GM12864 (cell line): ENCODE results near the gene PPARGC1A.

Experiments used
- DNase-seq: peaks from one replicate; pipeline ENCODE4 v3.0.0-alpha.2; 2011; ENCODE audit warnings: low read depth
- H3K4me3 ChIP-seq: 2 replicates; pipeline ENCODE4 v1.5.1; 2011; ENCODE audit warnings: mild to moderate bottlenecking, low read depth, low read length, control low read depth
- TF ChIP-seq, protein P1 (sequence below): IDR thresholded peaks from 2 replicates; pipeline ENCODE4 v1.5.1; 2011; ENCODE audit warnings: low read depth, mild to moderate bottlenecking, moderate library complexity, low read length, control low read depth, inconsistent platforms; ENCODE audit errors: missing control alignments

Gene PPARGC1A

DNA sequence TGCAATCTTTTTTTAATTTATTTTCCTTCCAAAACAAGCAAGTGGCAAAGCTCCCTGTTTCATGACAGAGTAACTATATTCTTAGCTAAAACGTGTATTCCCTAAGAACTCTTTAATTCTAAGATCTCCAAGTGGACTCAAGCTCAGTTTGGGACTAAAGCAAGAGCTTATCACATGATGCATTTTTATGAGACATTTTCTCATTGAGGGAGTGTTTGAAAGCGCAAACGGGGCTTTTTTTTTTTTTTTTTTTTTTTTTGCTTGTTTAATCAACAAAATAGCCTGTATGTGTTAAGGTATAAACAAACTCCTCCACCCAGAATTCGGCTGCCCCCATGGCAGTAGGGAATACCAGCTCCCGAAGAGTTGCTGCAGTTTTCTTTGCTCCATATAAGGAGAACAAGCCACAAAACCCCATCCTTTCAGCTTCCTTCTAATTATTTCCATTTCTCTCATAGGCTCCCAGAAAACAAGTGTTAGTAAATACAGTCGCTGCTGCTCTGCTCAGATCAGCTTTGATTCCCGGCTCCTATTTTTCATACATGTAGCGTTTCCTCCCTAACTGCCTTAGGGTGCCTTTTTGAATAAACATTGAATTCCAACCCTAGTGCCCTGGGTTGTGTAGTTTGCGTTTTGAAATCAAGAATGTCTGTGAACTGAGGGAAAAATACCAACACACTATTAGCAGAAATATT is 669 bp upstream of the PPARGC1A start:
- H3K4me3 ChIP-seq: no peak overlapping the region
- DNase-seq: no peak
- TF ChIP-seq, protein P1, sequence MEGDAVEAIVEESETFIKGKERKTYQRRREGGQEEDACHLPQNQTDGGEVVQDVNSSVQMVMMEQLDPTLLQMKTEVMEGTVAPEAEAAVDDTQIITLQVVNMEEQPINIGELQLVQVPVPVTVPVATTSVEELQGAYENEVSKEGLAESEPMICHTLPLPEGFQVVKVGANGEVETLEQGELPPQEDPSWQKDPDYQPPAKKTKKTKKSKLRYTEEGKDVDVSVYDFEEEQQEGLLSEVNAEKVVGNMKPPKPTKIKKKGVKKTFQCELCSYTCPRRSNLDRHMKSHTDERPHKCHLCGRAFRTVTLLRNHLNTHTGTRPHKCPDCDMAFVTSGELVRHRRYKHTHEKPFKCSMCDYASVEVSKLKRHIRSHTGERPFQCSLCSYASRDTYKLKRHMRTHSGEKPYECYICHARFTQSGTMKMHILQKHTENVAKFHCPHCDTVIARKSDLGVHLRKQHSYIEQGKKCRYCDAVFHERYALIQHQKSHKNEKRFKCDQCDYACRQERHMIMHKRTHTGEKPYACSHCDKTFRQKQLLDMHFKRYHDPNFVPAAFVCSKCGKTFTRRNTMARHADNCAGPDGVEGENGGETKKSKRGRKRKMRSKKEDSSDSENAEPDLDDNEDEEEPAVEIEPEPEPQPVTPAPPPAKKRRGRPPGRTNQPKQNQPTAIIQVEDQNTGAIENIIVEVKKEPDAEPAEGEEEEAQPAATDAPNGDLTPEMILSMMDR: no peak

DNA sequence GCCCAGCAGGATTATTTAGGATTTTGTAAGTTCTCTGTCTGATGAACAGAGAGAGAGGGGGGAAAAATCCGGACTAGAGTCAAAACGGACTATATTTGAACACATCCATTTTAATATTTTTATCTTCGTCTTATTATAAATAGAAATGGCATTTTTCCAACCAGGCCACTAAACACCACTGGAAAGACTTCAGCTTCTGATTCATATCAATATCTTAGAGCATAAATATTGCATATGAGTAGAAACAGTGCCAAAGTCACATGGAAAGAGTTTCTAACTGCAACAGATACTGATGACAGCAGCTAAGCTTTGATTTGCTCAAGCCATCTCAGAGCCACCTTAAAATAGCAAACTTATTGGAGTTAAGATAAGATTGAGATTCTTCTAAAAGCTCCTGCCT is 456 bp downstream of the PPARGC1A start:
- TF ChIP-seq, protein P1: no peak
- no peak overlapping the region for H3K4me3 ChIP-seq
- DNase-seq: no peak

DNA sequence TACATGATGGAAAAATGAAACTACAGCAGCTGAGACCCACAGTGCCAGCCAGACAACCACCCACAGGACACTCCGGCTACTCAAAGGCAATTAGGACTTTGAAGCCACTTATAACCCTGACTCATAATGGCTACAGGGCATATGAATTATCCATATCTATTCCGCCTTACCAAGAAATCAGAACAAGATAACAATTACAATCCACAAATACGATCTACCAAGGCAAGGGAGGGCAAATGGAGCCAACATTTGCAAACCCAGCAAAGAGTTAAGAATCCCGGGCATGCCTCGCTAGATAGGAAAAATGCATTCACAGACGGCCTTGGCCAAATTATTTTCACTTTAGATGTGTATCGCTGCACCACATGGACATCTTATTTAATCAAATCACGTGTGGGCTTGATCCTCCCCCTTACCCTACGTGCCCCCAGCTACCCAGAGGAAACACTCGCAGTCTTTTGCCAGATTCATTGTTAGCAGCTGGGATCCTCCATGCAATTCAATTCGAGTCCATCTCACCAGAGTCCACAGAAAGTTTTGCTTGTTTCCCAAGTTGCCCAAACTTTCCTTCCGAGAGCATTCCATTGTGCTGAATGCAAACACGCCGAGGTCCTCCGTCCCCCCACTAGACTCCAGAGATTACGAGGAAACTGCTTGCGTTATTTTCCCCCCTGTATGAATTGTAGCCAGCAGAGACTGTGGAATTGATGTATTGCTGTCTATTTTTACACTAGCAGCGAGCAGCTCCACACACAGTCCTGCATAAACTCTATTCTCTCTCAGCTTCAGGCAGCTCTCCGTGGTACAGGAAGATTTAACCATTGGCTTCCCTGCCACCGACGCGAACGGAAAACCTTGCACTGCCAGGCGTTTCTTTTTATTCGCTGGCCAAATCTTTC is 1.2 kb downstream of the PPARGC1A start:
- TF ChIP-seq, protein P1: no peak
- no peak for DNase-seq
- no peak overlapping the region for H3K4me3 ChIP-seq

DNA sequence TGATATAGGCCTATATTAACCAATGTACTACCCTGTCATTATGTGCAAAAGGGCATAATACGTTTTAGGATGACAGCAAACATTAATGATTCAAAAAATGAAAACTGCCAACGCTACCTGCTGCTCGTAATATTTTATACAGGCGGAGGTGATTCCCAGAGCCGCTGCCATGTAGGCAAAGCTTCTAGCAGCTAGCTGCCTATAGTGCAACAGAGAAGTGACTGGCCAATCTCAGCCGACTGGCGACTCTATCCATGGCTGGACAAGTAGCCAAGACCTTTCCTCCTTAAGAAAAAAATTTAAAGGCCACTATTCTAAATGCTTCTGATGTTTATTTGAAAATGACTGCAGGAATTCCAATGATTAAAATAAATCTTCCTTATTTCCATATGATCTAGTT is 1.9 kb downstream of the PPARGC1A start:
- DNase-seq: no peak
- H3K4me3 ChIP-seq: no peak overlapping the region
- TF ChIP-seq, protein P1: no peak

DNA sequence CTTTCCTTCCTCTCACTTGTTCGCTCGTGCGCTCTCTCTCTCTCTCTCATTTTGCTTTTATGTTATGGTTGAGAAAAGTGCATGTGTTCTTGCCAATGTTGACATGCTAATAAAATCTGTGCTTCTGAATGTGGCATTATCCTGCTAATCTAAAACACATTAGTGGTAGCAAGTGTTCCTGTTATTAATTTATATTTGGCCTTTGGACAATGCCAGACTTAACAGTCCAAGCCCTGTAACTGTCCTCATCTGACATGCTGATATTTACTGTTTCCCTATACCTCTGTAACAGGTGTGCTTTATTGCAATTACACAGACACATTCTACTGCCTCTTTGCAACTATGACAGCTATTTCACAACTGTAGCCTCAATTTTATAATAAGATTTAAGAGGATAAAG is 2.7 kb downstream of the PPARGC1A start:
- H3K4me3 ChIP-seq: no peak overlapping the region
- no peak for DNase-seq
- TF ChIP-seq, protein P1: no peak

DNA sequence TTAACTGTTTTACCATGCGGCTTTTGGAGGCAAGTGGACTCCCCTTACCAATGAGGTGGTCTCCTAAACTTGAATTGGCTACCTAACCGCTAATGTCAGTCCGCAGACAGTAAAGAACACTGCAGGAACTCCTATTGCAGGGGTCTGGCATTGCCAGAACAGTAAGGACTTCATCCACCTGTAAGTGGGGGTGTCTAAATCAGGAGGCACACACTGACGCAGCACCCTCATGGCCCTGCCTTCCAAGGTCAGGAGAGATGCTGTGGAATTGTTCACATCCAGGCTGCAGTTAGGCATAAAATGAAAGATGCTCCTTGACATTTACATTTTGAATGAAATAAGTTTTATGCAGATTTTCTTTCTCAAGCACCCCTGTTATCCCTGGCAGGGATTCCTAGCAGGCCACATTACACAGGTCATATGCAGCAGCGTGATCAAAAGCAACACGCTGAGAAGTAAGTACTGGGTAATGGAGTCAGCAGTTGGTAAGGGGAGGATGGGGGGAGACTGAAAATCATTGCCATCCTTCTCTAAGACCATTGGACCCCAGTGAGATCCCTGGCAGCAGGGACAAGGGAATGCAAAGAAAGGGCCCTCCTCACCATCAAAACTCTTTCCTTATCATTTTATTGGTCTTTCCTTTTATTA is 3.8 kb downstream of the PPARGC1A start:
- no peak overlapping the region for H3K4me3 ChIP-seq
- TF ChIP-seq, protein P1: no peak
- no peak for DNase-seq
